ENCODE measurements around the gene PRKAR1B. TPM values are rescaled to one million over a fixed set of nuclear protein-coding genes. Genes with fewer than 3 reads are reported as not detected.
A peak's percentile ranks its signal among the peaks of the same experiment; 100 is the strongest.

The PRKAR1B gene
- total RNA-seq, 2 experiments from 2014 or later: 22.5 to 41.6 TPM

DNA sequence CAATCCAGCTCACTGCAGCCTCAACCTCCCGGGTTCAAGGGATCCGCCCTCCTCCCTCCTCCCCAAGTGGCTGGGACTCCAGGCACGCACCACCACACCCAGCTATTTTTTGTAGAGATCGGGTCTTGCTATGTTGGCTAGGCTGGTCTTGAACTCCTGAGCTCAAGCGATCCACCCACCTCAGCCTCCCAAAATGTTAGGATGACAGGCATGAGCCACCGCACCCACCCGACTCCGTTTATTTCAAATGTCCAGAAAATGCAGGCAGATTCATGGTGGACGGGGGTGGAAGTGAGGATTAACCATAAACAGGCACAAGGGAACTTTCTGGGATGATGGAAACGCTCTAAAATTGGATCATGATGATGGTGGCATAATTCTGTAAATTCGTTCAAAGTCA lies 85.1 kb downstream of the PRKAR1B start:
- Histone ChIP-seq H2AFZ (ENCODE audit: low read length) (no peak overlapping the region), H3K4me2 (ENCODE audit: low read length) (no peak overlapping the region), H3K36me3 (ENCODE audit: insufficient read depth, low read length) (peaks cover 6% of the 10 kb centered on the region; the same call in 1 of the 2 replicates), H3K79me2 (ENCODE audit: insufficient read depth, low read depth, low read length) (no peaks in the 10 kb centered on the region), H3K9me3 (ENCODE audit: low read length) (no peaks in the 10 kb centered on the region), H3K27ac (ENCODE audit: low read depth, low read length, poor library complexity, severe bottlenecking) (no peak overlapping the region), H4K20me1 (ENCODE audit: insufficient read depth, low read length) (no peaks in the 10 kb centered on the region), H3K4me3 (ENCODE audit: low read depth, low read length, poor library complexity, severe bottlenecking) (no peak overlapping the region), H3K4me1 (ENCODE audit: insufficient read depth, low read length, poor library complexity, severe bottlenecking) (no peaks in the 10 kb centered on the region), H3K9me2 (ENCODE audit: insufficient read depth, low read length) (no peaks in the 10 kb centered on the region)
- ChIA-PET CTCF (ENCODE audit: unreplicated experiment) (interaction anchor here (0.7 kb wide), 1 partner anchor 1379 kb away, joined by 3 read pairs; no protein-coding TSS in a partner anchor), POLR2A (no interaction called here)
- intact Hi-C loops (cut with micrococcal nuclease; ENCODE audit: unreplicated experiment): no loop called here
- DNase-seq (ENCODE audit: low spot score): no peak
- TF ChIP-seq EZH2phosphoT487 (IDR thresholded peaks at IDR 0.05; ENCODE audit: borderline replicate concordance, low read depth, low read length): no peak
- TF ChIP-seq, protein P1, sequence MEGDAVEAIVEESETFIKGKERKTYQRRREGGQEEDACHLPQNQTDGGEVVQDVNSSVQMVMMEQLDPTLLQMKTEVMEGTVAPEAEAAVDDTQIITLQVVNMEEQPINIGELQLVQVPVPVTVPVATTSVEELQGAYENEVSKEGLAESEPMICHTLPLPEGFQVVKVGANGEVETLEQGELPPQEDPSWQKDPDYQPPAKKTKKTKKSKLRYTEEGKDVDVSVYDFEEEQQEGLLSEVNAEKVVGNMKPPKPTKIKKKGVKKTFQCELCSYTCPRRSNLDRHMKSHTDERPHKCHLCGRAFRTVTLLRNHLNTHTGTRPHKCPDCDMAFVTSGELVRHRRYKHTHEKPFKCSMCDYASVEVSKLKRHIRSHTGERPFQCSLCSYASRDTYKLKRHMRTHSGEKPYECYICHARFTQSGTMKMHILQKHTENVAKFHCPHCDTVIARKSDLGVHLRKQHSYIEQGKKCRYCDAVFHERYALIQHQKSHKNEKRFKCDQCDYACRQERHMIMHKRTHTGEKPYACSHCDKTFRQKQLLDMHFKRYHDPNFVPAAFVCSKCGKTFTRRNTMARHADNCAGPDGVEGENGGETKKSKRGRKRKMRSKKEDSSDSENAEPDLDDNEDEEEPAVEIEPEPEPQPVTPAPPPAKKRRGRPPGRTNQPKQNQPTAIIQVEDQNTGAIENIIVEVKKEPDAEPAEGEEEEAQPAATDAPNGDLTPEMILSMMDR (conservative IDR thresholded peaks at IDR 0.05; ENCODE audit: low read length): no peak
- BruUV-seq (replicated peaks): no TSS peak

DNA sequence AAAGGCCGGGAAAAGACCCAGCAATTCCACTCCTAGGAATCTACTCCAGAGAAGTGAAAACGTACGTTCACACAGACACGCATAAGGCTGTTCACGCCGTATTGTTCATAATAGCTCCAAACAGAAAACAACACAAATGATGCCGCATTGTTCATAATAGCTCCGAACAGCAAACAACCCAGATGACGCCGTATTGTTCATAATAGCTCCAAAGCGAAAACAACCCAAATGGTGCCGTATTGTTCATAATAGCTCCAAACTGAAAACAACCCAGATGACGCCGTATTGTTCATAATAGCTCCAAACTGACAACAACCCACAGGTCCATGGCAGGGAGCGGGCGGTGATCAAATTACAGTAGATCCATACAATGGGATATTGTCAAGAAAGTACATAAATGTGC lies 85.8 kb downstream of the PRKAR1B start:
- TF ChIP-seq, protein P1 (conservative IDR thresholded peaks at IDR 0.05; ENCODE audit: low read length): no peak
- no peak for TF ChIP-seq EZH2phosphoT487 (IDR thresholded peaks at IDR 0.05; ENCODE audit: borderline replicate concordance, low read depth, low read length)
- no peak overlapping the region for H3K4me3 ChIP-seq (ENCODE audit: low read depth, low read length, poor library complexity, severe bottlenecking)
- H3K4me2 ChIP-seq (ENCODE audit: low read length): no peak overlapping the region
- H2AFZ ChIP-seq (ENCODE audit: low read length): no peak overlapping the region
- POLR2A ChIA-PET: interaction anchor here (0.7 kb wide), 1 partner anchor 313 kb away, joined by 3 read pairs; no protein-coding TSS in a partner anchor
- H3K9me2 ChIP-seq (ENCODE audit: insufficient read depth, low read length): no peaks in the 10 kb centered on the region
- no peaks in the 10 kb centered on the region for H3K9me3 ChIP-seq (ENCODE audit: low read length)
- DNase-seq (ENCODE audit: low spot score): peak; percentile 15
- H3K4me1 ChIP-seq (ENCODE audit: insufficient read depth, low read length, poor library complexity, severe bottlenecking): no peaks in the 10 kb centered on the region
- BruUV-seq (replicated peaks): no TSS peak
- intact Hi-C loops (cut with micrococcal nuclease; ENCODE audit: unreplicated experiment): no loop called here
- peaks cover 6% of the 10 kb centered on the region; the same call in 1 of the 2 replicates for H3K36me3 ChIP-seq (ENCODE audit: insufficient read depth, low read length)
- CTCF ChIA-PET (ENCODE audit: unreplicated experiment): no interaction called here
- H3K27ac ChIP-seq (ENCODE audit: low read depth, low read length, poor library complexity, severe bottlenecking): no peak overlapping the region
- no peaks in the 10 kb centered on the region for H3K79me2 ChIP-seq (ENCODE audit: insufficient read depth, low read depth, low read length)
- no peaks in the 10 kb centered on the region for H4K20me1 ChIP-seq (ENCODE audit: insufficient read depth, low read length)

- H3K79me2 ChIP-seq (ENCODE audit: insufficient read depth, low read depth, low read length): no peaks in the 10 kb centered on the region
- no peaks in the 10 kb centered on the region for H4K20me1 ChIP-seq (ENCODE audit: insufficient read depth, low read length)
- H3K27ac ChIP-seq (ENCODE audit: low read depth, low read length, poor library complexity, severe bottlenecking): no peak overlapping the region
- no peaks in the 10 kb centered on the region for H3K36me3 ChIP-seq (ENCODE audit: insufficient read depth, low read length)
- CTCF ChIA-PET (ENCODE audit: unreplicated experiment): interaction anchor here (0.6 kb wide), 2 partner anchors 66 to 551 kb away, joined by 3 read pairs; no protein-coding TSS in a partner anchor
- TF ChIP-seq, protein P1 (conservative IDR thresholded peaks at IDR 0.05; ENCODE audit: low read length): no peak
- no peak for TF ChIP-seq EZH2phosphoT487 (IDR thresholded peaks at IDR 0.05; ENCODE audit: borderline replicate concordance, low read depth, low read length)
- intact Hi-C loops (cut with micrococcal nuclease; ENCODE audit: unreplicated experiment): no loop called here
- H3K4me3 ChIP-seq (ENCODE audit: low read depth, low read length, poor library complexity, severe bottlenecking): no peak overlapping the region
- POLR2A ChIA-PET: interaction anchor here (0.6 to 0.8 kb wide), 3 partner anchors 13 to 39 kb away, joined by 3 read pairs; no protein-coding TSS in a partner anchor
- BruUV-seq (replicated peaks): no TSS peak
- no peak for DNase-seq (ENCODE audit: low spot score)
- no peak overlapping the region for H2AFZ ChIP-seq (ENCODE audit: low read length)
- no peaks in the 10 kb centered on the region for H3K9me2 ChIP-seq (ENCODE audit: insufficient read depth, low read length)
- no peaks in the 10 kb centered on the region for H3K4me1 ChIP-seq (ENCODE audit: insufficient read depth, low read length, poor library complexity, severe bottlenecking)
- no peak overlapping the region for H3K4me2 ChIP-seq (ENCODE audit: low read length)
- no peaks in the 10 kb centered on the region for H3K9me3 ChIP-seq (ENCODE audit: low read length)
Observed at GRCh38 chr7:638256-639011, 88.6 kb downstream of the PRKAR1B start.
